ENCODE data around the gene IKBKE. TPM values are rescaled to one million over a fixed set of nuclear protein-coding genes. Genes with fewer than 3 reads are reported as not detected.

Gene IKBKE
- total RNA-seq, 2 donors from 2014 or later, result 5.0 to 8.5 TPM

DNA sequence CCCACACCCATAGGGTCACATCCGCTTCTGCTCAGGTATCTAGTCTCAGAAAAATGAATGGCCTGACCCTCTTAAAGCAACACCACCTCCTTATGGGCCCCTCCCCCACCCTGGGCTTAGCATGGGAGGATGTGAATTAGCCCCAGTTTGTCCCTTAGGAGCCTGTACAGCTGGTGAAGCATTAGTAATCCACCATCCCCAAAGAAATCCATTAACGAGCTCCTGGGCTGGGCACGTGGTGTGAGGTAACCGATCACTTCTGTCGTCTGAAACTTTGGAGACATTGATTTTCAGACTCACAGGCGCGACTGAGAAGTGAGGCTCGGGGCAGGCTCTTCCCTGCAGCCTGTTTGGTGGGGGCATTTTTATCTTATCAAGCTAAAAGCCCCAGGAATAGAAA lies 47.5 kb downstream of the IKBKE start:
- H3K4me1 Mint-ChIP-seq, result peaks cover 5% of the 10 kb centered on the region
- Histone ChIP-seq H3K4me1 (ENCODE audit: control insufficient read depth, insufficient read depth, low read length) (no peaks in the 10 kb centered on the region), H3K36me3 (ENCODE audit: control insufficient read depth, insufficient read depth, low read length) (no peaks in the 10 kb centered on the region), H3K4me3 (ENCODE audit: low read length) (no peak overlapping the region), H3K27me3 (ENCODE audit: control insufficient read depth, insufficient read depth, low read length, poor library complexity, severe bottlenecking) (no peaks in the 10 kb centered on the region), H3K9me3 (ENCODE audit: control insufficient read depth, low read length) (no peaks in the 10 kb centered on the region), H3K9ac (ENCODE audit: extremely low read depth, low read length, poor library complexity, severe bottlenecking) (no peak overlapping the region), H3K27ac (ENCODE audit: low read depth, low read length) (no peak overlapping the region)
- WGBS, 2 experiments (ENCODE audit: insufficient coverage in 1 of 2, insufficient read length in 1 of 2), result 90 to 96% methylated on average over 4 to 8 of the region's 8 CpGs
- H3K4me3 Mint-ChIP-seq, result no peak overlapping the region
- no peaks in the 10 kb centered on the region for H3K36me3 Mint-ChIP-seq (ENCODE audit: low read depth)
- H3K9me3 Mint-ChIP-seq, result no peaks in the 10 kb centered on the region
- no peak for DNase-seq
- no peak overlapping the region for H3K27ac Mint-ChIP-seq
- TF ChIP-seq, protein P1, sequence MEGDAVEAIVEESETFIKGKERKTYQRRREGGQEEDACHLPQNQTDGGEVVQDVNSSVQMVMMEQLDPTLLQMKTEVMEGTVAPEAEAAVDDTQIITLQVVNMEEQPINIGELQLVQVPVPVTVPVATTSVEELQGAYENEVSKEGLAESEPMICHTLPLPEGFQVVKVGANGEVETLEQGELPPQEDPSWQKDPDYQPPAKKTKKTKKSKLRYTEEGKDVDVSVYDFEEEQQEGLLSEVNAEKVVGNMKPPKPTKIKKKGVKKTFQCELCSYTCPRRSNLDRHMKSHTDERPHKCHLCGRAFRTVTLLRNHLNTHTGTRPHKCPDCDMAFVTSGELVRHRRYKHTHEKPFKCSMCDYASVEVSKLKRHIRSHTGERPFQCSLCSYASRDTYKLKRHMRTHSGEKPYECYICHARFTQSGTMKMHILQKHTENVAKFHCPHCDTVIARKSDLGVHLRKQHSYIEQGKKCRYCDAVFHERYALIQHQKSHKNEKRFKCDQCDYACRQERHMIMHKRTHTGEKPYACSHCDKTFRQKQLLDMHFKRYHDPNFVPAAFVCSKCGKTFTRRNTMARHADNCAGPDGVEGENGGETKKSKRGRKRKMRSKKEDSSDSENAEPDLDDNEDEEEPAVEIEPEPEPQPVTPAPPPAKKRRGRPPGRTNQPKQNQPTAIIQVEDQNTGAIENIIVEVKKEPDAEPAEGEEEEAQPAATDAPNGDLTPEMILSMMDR (conservative IDR thresholded peaks at IDR 0.05), result no peak
- H3K27me3 Mint-ChIP-seq (ENCODE audit: insufficient read depth), result peaks cover 4% of the 10 kb centered on the region

DNA sequence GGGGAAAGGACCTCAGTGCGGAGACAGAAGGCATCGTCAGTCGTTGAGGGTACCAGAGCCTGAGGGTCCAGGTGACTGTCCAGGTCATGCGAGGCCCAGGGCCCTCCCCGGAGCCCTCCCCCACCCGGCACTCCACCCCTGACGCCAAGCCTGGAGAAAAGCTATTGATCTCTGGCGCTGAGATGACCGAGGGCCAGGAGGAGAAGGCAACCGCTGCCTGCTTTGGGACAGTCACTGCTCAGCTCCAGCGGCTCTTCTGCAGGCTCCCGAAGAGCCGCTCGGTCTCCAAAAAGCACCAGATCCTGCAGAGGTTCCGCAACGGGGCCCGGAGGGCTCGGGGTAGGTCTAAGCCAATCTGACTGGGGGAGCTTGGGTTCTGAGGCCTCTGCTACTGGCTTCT lies 47.9 kb downstream of the IKBKE start:
- no peak for DNase-seq
- no peaks in the 10 kb centered on the region for H3K9me3 ChIP-seq (ENCODE audit: control insufficient read depth, low read length)
- H3K27me3 ChIP-seq (ENCODE audit: control insufficient read depth, insufficient read depth, low read length, poor library complexity, severe bottlenecking), result no peaks in the 10 kb centered on the region
- no peaks in the 10 kb centered on the region for H3K36me3 Mint-ChIP-seq (ENCODE audit: low read depth)
- H3K27ac ChIP-seq (ENCODE audit: low read depth, low read length), result no peak overlapping the region
- no peaks in the 10 kb centered on the region for H3K4me1 ChIP-seq (ENCODE audit: control insufficient read depth, insufficient read depth, low read length)
- H3K9ac ChIP-seq (ENCODE audit: extremely low read depth, low read length, poor library complexity, severe bottlenecking), result no peak overlapping the region
- H3K27me3 Mint-ChIP-seq (ENCODE audit: insufficient read depth), result peaks cover 4% of the 10 kb centered on the region
- H3K4me3 ChIP-seq (ENCODE audit: low read length), result no peak overlapping the region
- H3K36me3 ChIP-seq (ENCODE audit: control insufficient read depth, insufficient read depth, low read length), result no peaks in the 10 kb centered on the region
- peaks cover 5% of the 10 kb centered on the region for H3K4me1 Mint-ChIP-seq
- no peaks in the 10 kb centered on the region for H3K9me3 Mint-ChIP-seq
- TF ChIP-seq, protein P1 (conservative IDR thresholded peaks at IDR 0.05), result no peak
- no peak overlapping the region for H3K4me3 Mint-ChIP-seq
- 90 to 94% methylated on average over 12 to 18 of the region's 18 CpGs for WGBS, 2 experiments (ENCODE audit: insufficient coverage in 1 of 2, insufficient read length in 1 of 2)
- H3K27ac Mint-ChIP-seq, result no peak overlapping the region

DNA sequence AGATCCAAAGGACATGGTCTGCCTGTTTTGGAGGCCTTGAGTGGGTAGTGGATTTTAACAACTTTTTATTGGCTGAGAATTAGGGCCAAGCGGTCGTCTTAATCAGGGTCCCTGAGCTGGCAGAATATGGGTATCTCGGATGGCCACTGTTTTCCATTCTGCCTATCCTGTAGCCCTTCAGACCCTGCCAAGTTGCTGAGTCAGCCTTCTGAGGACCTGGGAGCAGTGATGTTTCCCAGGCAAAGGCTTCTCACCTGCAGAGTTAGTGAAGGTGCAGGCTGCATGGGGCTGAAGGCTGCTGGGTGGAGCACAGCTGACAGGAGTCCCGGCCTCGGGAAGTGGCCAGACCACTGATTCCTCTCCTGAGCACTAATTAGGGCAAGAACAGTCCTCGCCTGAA lies 48.5 kb downstream of the IKBKE start:
- no peak overlapping the region for H3K9ac ChIP-seq (ENCODE audit: extremely low read depth, low read length, poor library complexity, severe bottlenecking)
- no peak for DNase-seq
- 92 to 95% methylated on average over 6 of the region's 6 CpGs for WGBS, 2 experiments (ENCODE audit: insufficient coverage in 1 of 2, insufficient read length in 1 of 2)
- Mint-ChIP-seq H3K27ac (no peak overlapping the region), H3K36me3 (ENCODE audit: low read depth) (no peaks in the 10 kb centered on the region), H3K27me3 (ENCODE audit: insufficient read depth) (peaks cover 4% of the 10 kb centered on the region), H3K9me3 (no peaks in the 10 kb centered on the region), H3K4me1 (peaks cover 5% of the 10 kb centered on the region), H3K4me3 (no peak overlapping the region)
- H3K27ac ChIP-seq (ENCODE audit: low read depth, low read length), result no peak overlapping the region
- no peaks in the 10 kb centered on the region for H3K9me3 ChIP-seq (ENCODE audit: control insufficient read depth, low read length)
- no peaks in the 10 kb centered on the region for H3K4me1 ChIP-seq (ENCODE audit: control insufficient read depth, insufficient read depth, low read length)
- TF ChIP-seq, protein P1 (conservative IDR thresholded peaks at IDR 0.05), result no peak
- no peaks in the 10 kb centered on the region for H3K27me3 ChIP-seq (ENCODE audit: control insufficient read depth, insufficient read depth, low read length, poor library complexity, severe bottlenecking)
- H3K36me3 ChIP-seq (ENCODE audit: control insufficient read depth, insufficient read depth, low read length), result no peaks in the 10 kb centered on the region
- H3K4me3 ChIP-seq (ENCODE audit: low read length), result no peak overlapping the region
